HepG2 (cell line): ENCODE results near the gene PCYT2. TPM values are rescaled to one million over a fixed set of nuclear protein-coding genes. Genes with fewer than 3 reads are reported as not detected.

Experiments
- ATAC-seq: fragments of 200-7000 bp; cut with Tn5 transposase; 3 replicates; pipeline ENCODE4 v1.9.1; 2020; ENCODE audit warnings: mild to moderate bottlenecking, moderate library complexity
- BruUV-seq: library from RNA; stranded (reverse); fragments of 400-500 nt; replicated peaks from 2 replicates; lab custom pipeline; 2021; lab: Mats Ljungman, UMichigan
- CTCF ChIA-PET: fragments of 300-600 bp; formaldehyde crosslinking; extraction: SDS; loops from one replicate; lab custom pipeline; 2021; ENCODE audit warnings: low total read pairs, inconsistent platforms, low intra/inter-chr PET ratio; lab: Yijun Ruan, JAX
- POLR2A ChIA-PET: fragments of 350-600 bp; sonication (Branson Sonifier 250); formaldehyde crosslinking; loops from one replicate; lab custom pipeline; 2020; ENCODE audit warnings: antibody characterized with exemption, inconsistent platforms; lab: Yijun Ruan, JAX
- DNase-seq: peaks from one replicate; pipeline ENCODE4 v3.0.0-alpha.2; 2015; ENCODE audit warnings: low spot score
- FAIRE-seq: peaks from 3 replicates; lab custom pipeline; 2011; peaks lifted over from hg19 to GRCh38; lab: Jason Lieb, UNC
- H2AFZ ChIP-seq: one replicate; pipeline ENCODE4 v1.6.1; 2011; ENCODE audit warnings: low read length, inconsistent platforms
- H3K27ac ChIP-seq: fragments of 300-600 bp; 3 replicates; pipeline ENCODE4 v1.8.0; 2011; ENCODE audit warnings: mixed run types, mild to moderate bottlenecking, mixed read lengths, low read length, inconsistent platforms; ENCODE audit not compliant: insufficient read depth; ENCODE audit errors: extremely low read length
- H3K27me3 ChIP-seq, 2 experiments: fragments of 200-600 bp in 1 of 2; 2 replicates in 1 of 2; 3 replicates in 1 of 2; pipeline versions ENCODE4 v1.6.0 to v1.8.0; 2011; ENCODE audit warnings: low read length in 2 of 2, mild to moderate bottlenecking in 2 of 2, moderate library complexity in 2 of 2, inconsistent platforms in 1 of 2; ENCODE audit not compliant: insufficient read depth in 2 of 2, control insufficient read depth in 1 of 2
- H3K36me3 ChIP-seq, 2 experiments: fragments of 200-600 bp in 1 of 2; replicated peaks in 1 of 2; 2 replicates in 1 of 2; 3 replicates in 1 of 2; pipeline versions ENCODE4 v1.5.1 to v1.8.0; 2011; ENCODE audit warnings: low read length in 2 of 2, inconsistent platforms in 1 of 2; ENCODE audit not compliant: insufficient read depth in 2 of 2, control insufficient read depth in 1 of 2
- H3K4me1 ChIP-seq: 2 replicates; pipeline ENCODE4 v1.5.1; 2012; ENCODE audit warnings: low read length, inconsistent platforms; ENCODE audit not compliant: insufficient read depth
- H3K4me2 ChIP-seq: 2 replicates; pipeline ENCODE4 v1.6.0; 2011; ENCODE audit warnings: low read depth, low read length, inconsistent platforms
- H3K4me3 ChIP-seq, 3 experiments: fragments of 200-600 bp in 1 of 3; sonication (generic), shearing (Covaris generic) in 1 of 3; replicated peaks in 1 of 3; 2 replicates each; pipeline ENCODE4 v1.5.1; 2011 to 2016; ENCODE audit warnings: low read length in 3 of 3, inconsistent platforms in 2 of 3, low read depth in 2 of 3, mild to moderate bottlenecking in 2 of 3, control low read depth in 1 of 3, mixed read lengths in 1 of 3; ENCODE audit not compliant: insufficient read depth in 1 of 3
- H3K79me2 ChIP-seq: one replicate; pipeline ENCODE4 v1.6.1; 2011; ENCODE audit warnings: low read length, inconsistent platforms; ENCODE audit not compliant: insufficient read depth
- H3K9ac ChIP-seq: 2 replicates; pipeline ENCODE4 v1.6.0; 2011; ENCODE audit warnings: mild to moderate bottlenecking, low read depth, low read length, inconsistent platforms; ENCODE audit not compliant: insufficient read depth
- H3K9me3 ChIP-seq: 2 replicates; pipeline ENCODE4 v1.5.1; 2012; ENCODE audit warnings: mild to moderate bottlenecking, low read length
- H4K20me1 ChIP-seq: 2 replicates; pipeline ENCODE4 v1.6.0; 2011; ENCODE audit warnings: inconsistent platforms, mild to moderate bottlenecking, low read length, moderate library complexity; ENCODE audit not compliant: insufficient read depth
- AGO2 ChIP-seq: fragments of 200-400 bp; formaldehyde crosslinking; optimal IDR thresholded peaks from 2 replicates; pipeline ENCODE3; 2017; ENCODE audit warnings: mild to moderate bottlenecking, low read depth, low read length, moderate library complexity
- GATAD2A ChIP-seq: IDR thresholded peaks from 2 replicates; pipeline ENCODE4 v1.6.1; 2016
- GPBP1L1 ChIP-seq: sonication (generic); formaldehyde crosslinking; IDR thresholded peaks from 2 replicates; pipeline ENCODE4 v1.5.0; 2020; ENCODE audit warnings: mild to moderate bottlenecking, missing genetic modification reagents
- HHEX ChIP-seq: IDR thresholded peaks from 2 replicates; pipeline ENCODE4 v1.6.1; 2016; ENCODE audit warnings: control low read depth
- HIVEP1 ChIP-seq: sonication (generic); formaldehyde crosslinking; IDR thresholded peaks from 2 replicates; pipeline ENCODE4 v1.4.0; 2020; ENCODE audit warnings: mild to moderate bottlenecking, missing genetic modification reagents
- MED8 ChIP-seq: sonication (generic); formaldehyde crosslinking; IDR thresholded peaks from 2 replicates; pipeline ENCODE4 v1.8.1; 2023; ENCODE audit warnings: mild to moderate bottlenecking, missing genetic modification reagents; ENCODE audit not compliant: insufficient replicate concordance
- PCBP1 ChIP-seq: fragments of 200-400 bp; formaldehyde crosslinking; IDR thresholded peaks from 2 replicates; pipeline ENCODE4 v1.6.1; 2017; ENCODE audit warnings: mild to moderate bottlenecking, low read depth, low read length, borderline replicate concordance
- RBM22 ChIP-seq: fragments of 200-400 bp; formaldehyde crosslinking; optimal IDR thresholded peaks from 2 replicates; pipeline ENCODE3; 2017; ENCODE audit warnings: mild to moderate bottlenecking, low read length, moderate library complexity
- SALL2 ChIP-seq: sonication (generic); formaldehyde crosslinking; IDR thresholded peaks from 2 replicates; pipeline ENCODE4 v1.8.1; 2023; ENCODE audit warnings: mild to moderate bottlenecking, missing genetic modification reagents, inconsistent platforms
- U2AF1 ChIP-seq: fragments of 200-400 bp; formaldehyde crosslinking; optimal IDR thresholded peaks from 2 replicates; pipeline ENCODE3; 2017; ENCODE audit warnings: mild to moderate bottlenecking, low read depth, low read length
- YY1 ChIP-seq: IDR thresholded peaks from 2 replicates; pipeline ENCODE4 v1.6.1; 2011; ENCODE audit warnings: low read length, low read depth, moderate library complexity, mild to moderate bottlenecking; ENCODE audit not compliant: insufficient read depth, insufficient replicate concordance
- ZBTB33 ChIP-seq: sonication (generic); formaldehyde crosslinking; IDR thresholded peaks from 2 replicates; pipeline ENCODE4 v1.4.0; 2020; ENCODE audit warnings: missing genetic modification reagents
- ZC3H13 ChIP-seq: sonication (generic); formaldehyde crosslinking; IDR thresholded peaks from 2 replicates; pipeline ENCODE4 v1.8.1; 2023; ENCODE audit warnings: mild to moderate bottlenecking, missing genetic modification reagents, moderate library complexity
- WGBS: methylation state at CpG from one replicate; pipeline ENCODE4 v1.1.6; 2017; ENCODE audit warnings: low lambda C conversion rate; 5-methylcytosine and 5-hydroxymethylcytosine counted together
- in situ Hi-C: cut with HindIII; loops from 2 replicates; pipeline ENCODE4 v1.10.0; 2017; ENCODE audit warnings: low pct_unique_long_range_greater_than_20kb; ENCODE audit not compliant: extremely low pct_ligation_motif_present
- intact Hi-C: fragments of 100-400 bp; cut with micrococcal nuclease; formaldehyde crosslinking; loops from one replicate; pipeline ENCODE4 v1.10.0; 2022; ENCODE audit not compliant: unreplicated experiment
- polyA plus RNA-seq, 8 experiments: library from polyadenylated mRNA; depleted of rRNA in 3 of 8; stranded (reverse) in 7 of 8; unstranded in 1 of 8; fragments of >200 nt; fragmentation: Illumina TruSeq in 4 of 8; extraction: Trizol in 4 of 8; gene quantifications; 2 replicates each; pipeline versions ENCODE4 v1.2.1 to v1.2.3, GENCODE V29; 2011 to 2016; ENCODE audit warnings: low read depth in 4 of 8, missing spikeins in 1 of 8, mixed read lengths in 1 of 8; ENCODE audit not compliant: insufficient read depth in 1 of 8
- total RNA-seq, 5 experiments: library from RNA; depleted of rRNA; stranded (reverse); fragments of >200 nt; fragmentation: Illumina TruSeq; extraction: Trizol; gene quantifications; 2 replicates each; pipeline ENCODE4 v1.2.3, GENCODE V29; 2016; ENCODE audit warnings: low read depth in 1 of 5

The PCYT2 gene
- total and polyA plus RNA-seq, 2 of the 13 experiments (the other 11 are each of a cell fraction or from before 2014, with no cell fraction given), result 147 to 297 TPM

GRCh38 chr17:81931189-81931556, 20.0 kb upstream of the PCYT2 start:
- peaks cover 11 to 28% of the 10 kb centered on the region in 2 experiments for H3K36me3 ChIP-seq
- no peaks in the 10 kb centered on the region for H3K9me3 ChIP-seq
- ChIA-PET CTCF (no interaction called here), POLR2A (interaction anchor here (1.5 to 1.6 kb wide), 2 partner anchors 14 to 64 kb away, joined by 3 to 5 read pairs; no protein-coding TSS in a partner anchor)
- H3K4me1 ChIP-seq, result peaks cover 50% of the 10 kb centered on the region
- H3K4me2 ChIP-seq, result no peak overlapping the region
- ATAC-seq, result no peak
- no peak for FAIRE-seq
- no peak overlapping the region for H3K27ac ChIP-seq
- peaks cover 8% of the 10 kb centered on the region for H4K20me1 ChIP-seq
- intact Hi-C loops (no loop called here), in situ Hi-C loops (no loop called here)
- H3K79me2 ChIP-seq, result peaks cover 25% of the 10 kb centered on the region
- no peak overlapping the region for H2AFZ ChIP-seq
- H3K27me3 ChIP-seq, result no peaks in the 10 kb centered on the region
- no TSS peak for BruUV-seq
- 93% methylated on average over 12 of the region's 13 CpGs for WGBS
- TF ChIP-seq SALL2 (0 out of 2 replicates have a peak, but pooled peaks have one; percentile 21), AGO2 (peak; percentile 98), PCBP1 (0 out of 2 replicates have a peak, but pooled peaks have one; percentile 75), GATAD2A (no peak), RBM22 (peak; percentile 10), GPBP1L1 (no peak), ZC3H13 (peak; percentile 44), U2AF1 (peak; percentile 32), MED8 (no peak), HIVEP1 (peak; percentile 10; the same call in 1 of the 2 replicates), YY1 (peak; percentile 4), ZBTB33 (CRISPR knock-in tag) (peak; percentile 18; the same call in 1 of the 2 replicates), HHEX (no peak)
- no peak overlapping the region for H3K4me3 ChIP-seq
- H3K9ac ChIP-seq, result no peak overlapping the region
- DNase-seq, result no peak
